ENCODE results near the gene TFPI2.

Gene TFPI2

DNA sequence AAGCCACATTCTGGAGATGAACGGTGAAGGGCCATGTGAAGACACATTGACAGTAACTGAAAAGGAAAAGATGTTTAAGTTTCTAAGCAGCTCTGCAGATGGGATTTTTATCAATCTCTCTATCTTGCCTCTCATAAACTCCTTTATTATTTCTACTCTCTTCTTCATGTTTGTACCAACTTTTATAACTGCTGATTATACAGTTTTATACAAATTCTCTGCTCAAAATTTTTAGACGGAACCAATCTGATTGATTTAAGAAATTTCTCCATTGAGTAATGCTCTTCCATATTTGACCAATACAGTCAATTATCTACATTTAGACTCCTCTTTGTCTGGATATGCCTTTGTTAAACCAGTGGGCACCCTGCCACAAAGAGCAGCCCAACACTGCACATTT, 31.7 kb downstream of the TFPI2 start:
- no peak for DNase-seq (ENCODE audit: low read depth, low spot score)

DNA sequence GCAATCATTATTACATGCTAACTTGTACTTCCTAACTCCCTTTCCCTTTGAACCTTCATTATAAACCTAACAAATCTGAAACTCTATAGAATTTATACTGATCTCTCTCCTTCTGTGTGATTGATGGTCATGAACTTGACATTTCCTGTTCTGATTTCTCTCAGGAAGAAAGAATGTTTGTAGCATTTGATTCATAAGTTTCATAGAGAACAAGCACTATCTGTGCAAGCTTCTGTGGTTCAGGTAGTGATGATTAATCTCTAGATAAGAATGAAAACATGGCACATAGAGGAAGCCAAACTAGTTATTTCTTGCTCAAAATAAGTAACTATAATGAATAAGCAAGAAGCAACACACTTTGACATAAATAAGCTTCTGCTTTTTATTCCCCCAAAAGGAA, 34.2 kb downstream of the TFPI2 start:
- no peak for DNase-seq (ENCODE audit: low read depth, low spot score)

DNA sequence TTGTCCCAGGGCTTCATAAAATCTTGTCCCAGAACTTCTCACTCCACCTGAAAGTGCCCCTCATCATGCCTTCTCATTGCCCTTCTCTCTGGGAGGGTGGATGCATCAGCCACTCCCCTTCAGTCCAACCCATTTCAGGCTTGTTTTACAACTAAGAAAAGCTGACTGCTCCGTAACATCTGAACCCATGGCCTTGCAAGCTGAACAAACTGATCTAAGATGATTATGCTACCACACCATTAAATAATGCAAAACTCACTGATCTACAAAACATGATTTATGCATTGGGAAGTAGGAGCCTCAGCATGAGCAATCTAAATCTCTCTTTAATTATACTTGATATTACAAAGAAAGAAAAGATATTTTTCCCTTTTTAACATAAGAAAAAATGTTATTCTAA, 34.8 kb downstream of the TFPI2 start:
- no peak for DNase-seq (ENCODE audit: low read depth, low spot score)

DNA sequence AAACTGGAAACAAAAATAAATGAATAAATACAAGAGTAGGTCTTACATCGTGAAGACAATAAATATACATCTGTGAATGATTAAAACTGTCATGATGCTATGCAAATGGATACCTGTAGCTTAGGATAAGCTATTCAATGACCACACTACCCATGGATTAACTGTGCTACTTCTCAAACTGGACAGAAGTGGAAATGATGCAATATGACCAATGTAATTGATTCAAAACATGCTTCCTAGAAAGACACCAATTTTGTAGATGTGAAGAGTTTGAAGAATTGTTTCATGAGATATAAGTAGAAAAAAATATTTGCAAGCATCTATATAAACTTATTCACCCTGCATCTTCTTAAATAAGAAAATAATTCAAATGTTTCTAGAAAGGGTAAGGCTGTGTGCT, 36.1 kb downstream of the TFPI2 start:
- no peak for DNase-seq (ENCODE audit: low read depth, low spot score)

DNA sequence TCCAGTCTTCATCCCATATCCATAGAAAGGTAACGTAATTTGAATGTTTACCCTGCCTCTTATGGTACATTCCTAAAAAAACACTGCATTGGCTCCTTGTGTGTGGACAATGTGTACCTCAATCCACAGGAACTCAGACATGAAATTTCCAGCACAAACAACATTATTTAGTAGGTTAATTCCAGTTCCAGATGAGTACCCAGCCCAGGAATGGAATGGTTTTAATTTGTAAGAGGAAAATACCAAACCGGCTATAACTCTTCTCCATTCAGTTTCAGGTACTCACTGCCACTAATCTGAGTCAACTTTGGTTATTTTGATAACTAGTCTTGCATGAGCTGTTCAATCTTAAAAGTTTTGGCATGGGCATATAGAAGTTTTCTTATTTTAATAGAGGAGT, 39.0 kb downstream of the TFPI2 start:
- DNase-seq (ENCODE audit: low read depth, low spot score), result no peak

DNA sequence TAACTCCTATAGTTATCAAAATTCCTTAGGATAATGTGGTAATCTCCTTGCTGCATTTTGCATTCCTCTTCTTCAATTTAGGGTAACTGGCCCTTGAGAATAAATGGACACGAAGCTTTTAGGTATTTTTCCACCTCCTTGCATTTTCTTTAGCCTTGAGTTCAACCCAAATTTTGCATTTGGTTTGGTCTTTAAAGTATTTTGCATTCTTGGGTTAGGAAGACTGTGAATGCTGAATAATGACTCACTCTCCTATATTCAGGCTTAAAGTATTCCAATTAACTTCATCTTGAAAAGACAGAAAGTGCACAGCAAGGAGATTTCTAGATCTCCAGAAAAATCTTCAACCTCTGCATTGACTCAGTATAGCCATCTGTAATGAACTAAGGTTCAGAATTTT, 47.3 kb downstream of the TFPI2 start:
- DNase-seq (ENCODE audit: low read depth, low spot score), result no peak

DNA sequence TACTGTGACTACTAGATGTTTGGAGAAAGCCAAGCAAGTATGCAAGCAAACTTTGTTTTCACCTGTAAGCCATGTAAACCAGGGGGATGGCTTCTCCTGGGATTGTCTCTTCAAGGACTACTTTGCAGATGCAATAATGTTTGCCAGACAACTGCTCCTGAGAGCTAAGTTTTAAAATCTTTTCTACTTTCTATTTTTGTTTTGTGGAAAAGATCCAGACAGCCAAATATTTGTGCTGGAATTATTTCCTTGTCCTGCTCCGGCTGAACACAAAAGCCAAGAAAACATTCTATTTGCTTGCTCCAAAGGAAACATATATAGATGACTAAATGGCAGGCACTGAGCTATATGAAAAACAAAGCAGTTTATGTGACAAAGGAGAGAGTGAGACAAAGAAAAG, 51.6 kb downstream of the TFPI2 start:
- DNase-seq (ENCODE audit: low read depth, low spot score), result no peak

DNA sequence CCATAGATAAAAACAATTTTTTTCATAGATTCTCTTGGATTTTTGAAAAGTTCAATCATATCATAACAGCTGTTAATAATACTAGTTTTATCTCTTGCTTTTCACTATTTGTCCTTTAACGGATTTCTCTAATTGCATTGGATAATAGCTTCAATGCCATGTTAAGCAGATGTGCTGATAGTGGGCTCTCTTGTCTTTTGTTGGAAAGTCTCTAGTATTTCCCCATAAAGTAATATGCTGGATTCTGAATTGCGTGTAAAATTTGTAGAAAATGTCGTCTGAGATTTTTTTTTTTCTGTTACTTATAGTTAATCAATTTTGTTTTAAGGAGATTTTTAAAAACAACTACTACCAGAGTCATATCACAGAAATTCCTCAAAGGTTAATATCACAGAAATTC, 53.3 kb downstream of the TFPI2 start:
- DNase-seq (ENCODE audit: low read depth, low spot score), result no peak

DNA sequence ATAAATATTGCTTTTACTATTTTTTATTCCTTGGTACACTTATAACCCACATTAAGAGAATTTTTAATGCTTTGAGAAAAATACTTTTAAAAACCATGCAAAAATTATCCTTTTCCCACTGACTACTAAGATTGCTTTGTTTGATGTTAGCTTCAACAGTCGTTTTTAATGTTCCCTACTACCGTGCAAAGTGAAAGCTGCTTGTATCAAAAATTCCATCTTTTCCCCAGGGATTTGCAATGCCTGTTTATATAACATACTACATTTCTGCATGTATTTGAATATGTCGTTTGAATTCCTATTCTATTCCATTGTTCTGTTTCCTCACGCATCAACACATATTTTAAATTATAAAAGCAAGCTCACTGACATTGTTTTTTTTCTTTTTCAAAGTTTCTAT, 54.4 kb downstream of the TFPI2 start:
- peak; percentile 24 for DNase-seq (ENCODE audit: low read depth, low spot score)

DNA sequence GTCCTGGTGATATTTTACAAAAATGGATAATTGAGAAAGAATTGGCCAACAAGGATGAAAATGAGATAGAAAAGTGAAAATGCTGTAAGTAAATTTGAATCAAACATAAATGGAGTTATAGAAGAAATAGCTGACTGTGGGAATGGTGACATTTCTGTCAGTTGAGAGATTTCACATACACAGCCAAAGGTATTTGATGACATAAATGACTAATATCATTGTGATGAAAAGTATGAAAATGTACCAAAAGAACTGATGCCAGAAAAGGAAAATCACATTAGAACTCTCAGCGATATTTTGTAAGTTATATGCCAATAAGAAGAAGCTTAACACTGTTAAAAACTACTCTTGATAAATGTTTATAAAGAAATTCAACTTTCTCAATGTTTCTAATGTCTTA, 54.9 kb downstream of the TFPI2 start:
- no peak for DNase-seq (ENCODE audit: low read depth, low spot score)

Data from smooth muscle cell of the brain vasculature (primary cell).